ENCODE data around the gene ARMC2.

DNA sequence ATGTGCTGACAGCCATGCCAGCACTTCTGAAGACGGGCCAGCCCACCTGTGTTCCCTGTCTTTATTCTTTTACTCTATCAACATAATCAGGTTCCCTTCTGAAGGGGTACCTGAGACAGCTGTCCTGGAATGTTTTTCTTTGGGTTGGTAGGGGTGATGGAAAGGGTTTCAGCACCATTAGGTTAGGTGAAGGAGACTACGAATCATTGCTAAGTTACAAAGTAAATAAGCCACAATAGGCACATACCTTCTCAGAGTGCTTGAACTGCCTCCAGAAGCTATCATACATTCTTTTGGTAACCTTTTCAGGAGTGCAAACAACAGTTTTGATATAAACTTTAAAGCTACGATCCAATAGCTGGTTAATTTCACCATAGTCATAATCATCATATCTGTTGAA is 140.1 kb downstream of the ARMC2 start:
- TF ChIP-seq, protein P1, sequence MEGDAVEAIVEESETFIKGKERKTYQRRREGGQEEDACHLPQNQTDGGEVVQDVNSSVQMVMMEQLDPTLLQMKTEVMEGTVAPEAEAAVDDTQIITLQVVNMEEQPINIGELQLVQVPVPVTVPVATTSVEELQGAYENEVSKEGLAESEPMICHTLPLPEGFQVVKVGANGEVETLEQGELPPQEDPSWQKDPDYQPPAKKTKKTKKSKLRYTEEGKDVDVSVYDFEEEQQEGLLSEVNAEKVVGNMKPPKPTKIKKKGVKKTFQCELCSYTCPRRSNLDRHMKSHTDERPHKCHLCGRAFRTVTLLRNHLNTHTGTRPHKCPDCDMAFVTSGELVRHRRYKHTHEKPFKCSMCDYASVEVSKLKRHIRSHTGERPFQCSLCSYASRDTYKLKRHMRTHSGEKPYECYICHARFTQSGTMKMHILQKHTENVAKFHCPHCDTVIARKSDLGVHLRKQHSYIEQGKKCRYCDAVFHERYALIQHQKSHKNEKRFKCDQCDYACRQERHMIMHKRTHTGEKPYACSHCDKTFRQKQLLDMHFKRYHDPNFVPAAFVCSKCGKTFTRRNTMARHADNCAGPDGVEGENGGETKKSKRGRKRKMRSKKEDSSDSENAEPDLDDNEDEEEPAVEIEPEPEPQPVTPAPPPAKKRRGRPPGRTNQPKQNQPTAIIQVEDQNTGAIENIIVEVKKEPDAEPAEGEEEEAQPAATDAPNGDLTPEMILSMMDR (conservative IDR thresholded peaks at IDR 0.05; ENCODE audit: low read depth, low read length) = no peak
- no peak for TF ChIP-seq EZH2 (IDR thresholded peaks at IDR 0.05; ENCODE audit: low read length, unreplicated experiment)
- TF ChIP-seq EZH2phosphoT487 (IDR thresholded peaks at IDR 0.05; ENCODE audit: borderline replicate concordance, low read length) = no peak
